GM19395 (cell line): ENCODE measurements around the gene GSKIP.

Experiments
- ATAC-seq: cut with Tn5 transposase; IDR thresholded peaks from one replicate; pipeline ENCODE4 v1.9.1; 2021; ENCODE audit warnings: mild to moderate bottlenecking, moderate library complexity; ENCODE audit not compliant: unreplicated experiment

GSKIP gene

DNA sequence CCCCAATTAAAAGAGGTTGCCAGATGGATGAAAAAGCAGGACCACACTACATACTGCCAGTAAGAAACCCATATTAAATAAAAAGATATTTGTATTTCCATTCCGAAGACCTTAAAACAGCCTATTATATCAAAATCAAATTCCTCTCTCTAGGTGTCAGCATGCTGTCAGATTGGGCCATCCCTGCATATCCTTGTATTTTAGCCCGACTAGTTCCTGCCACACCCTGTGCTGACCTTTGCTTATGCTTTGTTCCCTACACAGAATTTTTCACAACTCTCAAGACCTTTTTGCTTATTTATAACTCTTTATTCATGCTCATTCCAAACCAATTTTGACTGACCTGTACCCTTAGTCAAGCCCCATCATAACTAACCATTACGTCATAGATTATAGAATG is 12.8 kb downstream of the GSKIP start:
- ATAC-seq = no peak

DNA sequence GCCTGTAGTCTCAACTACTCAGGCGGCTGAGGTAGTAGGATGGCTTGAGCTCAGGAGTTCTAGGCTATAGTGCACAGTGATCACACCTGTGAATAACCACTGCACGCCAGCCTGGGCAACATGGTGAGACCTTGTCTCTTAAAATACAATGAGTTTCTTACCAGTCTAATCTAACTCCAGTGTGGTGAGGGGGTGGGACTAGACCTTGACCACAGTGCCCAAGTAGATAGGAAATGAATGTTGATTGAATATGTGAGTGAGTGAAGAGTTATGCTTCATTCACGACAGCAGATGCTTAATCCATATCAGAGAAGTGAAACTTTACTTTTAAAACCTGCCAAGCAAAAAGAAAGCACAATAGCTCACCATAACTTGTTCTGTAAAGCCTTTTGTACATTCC is 17.4 kb downstream of the GSKIP start:
- ATAC-seq = peak; percentile 85

DNA sequence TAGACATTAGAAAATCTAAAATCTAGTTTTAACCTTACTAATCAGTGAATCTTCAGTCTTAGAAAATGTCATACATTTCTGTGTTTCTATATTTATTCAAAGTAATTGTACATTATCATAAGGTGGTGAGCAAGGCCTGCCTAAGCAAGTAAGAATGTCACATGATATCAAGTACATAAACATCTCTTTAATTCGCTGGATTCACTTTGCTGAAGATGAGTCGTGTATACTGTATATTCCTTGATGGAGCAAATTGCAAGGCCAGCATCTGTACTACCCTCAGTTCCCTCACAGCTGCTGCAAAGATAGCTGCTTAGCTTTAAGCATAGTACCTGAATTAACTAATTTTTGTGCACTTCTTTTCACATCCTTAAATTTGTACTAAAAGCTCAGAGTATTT is 20.1 kb downstream of the GSKIP start:
- ATAC-seq = no peak

DNA sequence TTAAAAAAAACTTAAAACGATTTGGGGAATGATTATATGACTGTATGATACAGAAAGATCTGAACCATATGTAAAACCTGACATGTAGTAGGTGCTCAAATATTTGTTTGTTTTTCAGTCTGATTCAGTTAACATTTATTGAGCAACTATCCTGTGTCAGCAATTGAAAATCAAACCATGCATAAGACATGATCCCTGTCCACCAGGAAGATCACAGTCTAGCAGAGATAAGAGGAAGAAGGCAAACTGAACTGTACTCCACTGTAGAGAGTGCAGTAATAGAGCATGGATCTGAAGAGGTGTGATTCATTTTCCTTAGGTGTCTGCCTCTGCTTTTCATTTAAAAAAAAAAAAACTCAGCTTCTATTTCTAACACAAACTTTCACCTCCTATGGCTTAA is 20.7 kb downstream of the GSKIP start:
- ATAC-seq = no peak

DNA sequence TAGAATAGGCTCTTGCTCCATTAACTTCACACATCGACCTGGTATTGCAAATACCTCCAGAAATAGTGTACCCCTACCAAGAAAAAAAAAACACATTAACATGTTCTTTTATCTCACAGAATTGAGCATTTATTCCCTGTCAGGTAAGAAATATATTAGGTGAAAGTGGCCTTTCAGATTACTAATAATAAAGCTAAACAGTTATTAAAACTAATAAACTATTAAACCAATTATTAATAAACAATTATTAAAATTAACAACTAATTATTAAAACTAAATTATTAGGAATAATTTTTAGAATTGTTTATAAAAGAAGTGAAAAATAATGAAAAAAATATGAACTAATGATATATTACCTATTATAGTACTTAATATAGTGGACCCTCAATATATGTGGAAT is 21.4 kb downstream of the GSKIP start:
- no peak for ATAC-seq

DNA sequence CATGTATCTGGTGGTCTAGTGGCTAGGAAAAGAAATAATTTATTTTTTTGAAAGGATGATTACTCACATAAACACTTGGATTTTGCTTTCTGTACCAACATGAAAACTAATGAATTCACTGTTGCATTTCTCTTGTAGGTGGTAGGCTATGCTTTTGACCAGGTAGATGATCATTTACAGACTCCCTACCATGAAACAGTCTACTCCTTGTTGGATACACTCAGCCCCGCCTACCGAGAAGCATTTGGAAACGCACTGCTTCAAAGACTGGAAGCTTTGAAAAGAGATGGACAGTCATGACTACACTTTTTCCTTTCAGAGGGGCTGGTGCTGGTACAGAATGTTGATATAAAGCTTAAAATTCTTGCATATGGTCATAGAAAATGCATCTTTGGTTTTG is 22.1 kb downstream of the GSKIP start:
- no peak for ATAC-seq

DNA sequence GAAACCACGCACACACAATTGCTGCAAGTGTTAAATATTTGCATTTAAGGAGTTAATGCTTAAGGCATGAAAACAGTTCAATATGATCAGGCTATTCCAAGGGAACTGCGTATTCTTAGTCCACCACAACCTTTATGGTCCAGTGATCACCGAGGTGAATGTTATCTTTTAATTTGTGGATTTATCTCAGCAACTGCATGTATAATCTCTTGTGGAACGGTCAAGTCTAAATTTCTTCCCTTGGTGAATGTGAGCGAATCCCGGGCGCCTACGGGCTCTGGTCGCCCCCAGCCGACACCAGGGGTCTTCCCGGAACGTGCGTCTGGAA is 27.6 kb downstream of the GSKIP start:
- ATAC-seq = no peak

DNA sequence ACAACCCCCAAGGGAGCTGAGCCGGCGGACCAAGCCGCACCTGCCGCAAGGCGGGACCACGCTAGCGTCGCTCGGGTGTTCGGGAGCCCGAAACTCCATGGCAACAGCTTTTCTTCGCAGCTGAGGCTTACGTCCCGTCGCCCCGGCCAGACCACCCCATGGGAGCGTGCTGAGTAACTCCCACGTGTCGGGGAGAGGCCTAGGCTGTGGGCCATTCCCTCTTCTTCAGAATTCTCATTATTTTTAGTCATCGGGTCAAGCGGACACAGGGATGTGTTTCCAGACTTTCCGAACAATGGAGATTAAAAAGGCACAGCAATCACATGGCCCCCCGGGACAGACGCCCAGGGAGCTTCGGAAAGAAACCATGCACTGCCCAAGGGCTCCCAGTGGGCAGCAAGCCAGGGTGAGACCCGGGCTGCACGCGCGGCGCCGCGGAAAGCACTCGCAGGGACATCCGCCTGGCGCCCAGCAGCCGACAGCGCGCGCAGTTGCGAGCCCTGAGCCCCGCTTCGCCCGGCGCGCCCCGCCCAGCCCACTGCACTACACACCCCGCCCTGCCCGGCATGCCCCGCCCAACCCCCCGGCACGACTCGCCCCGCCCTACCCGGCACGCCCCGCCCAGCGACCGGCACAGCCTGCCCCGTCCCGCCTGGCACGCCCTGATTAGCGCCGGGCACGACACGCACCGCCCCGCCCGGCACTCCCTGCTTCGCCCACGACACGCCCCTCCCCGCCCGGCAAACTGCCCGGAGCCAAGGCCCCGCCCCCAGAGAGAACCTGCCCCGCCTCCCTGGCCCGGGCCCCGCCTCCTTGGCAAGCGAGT is 28.2 kb downstream of the GSKIP start:
- ATAC-seq = peak; percentile 84

DNA sequence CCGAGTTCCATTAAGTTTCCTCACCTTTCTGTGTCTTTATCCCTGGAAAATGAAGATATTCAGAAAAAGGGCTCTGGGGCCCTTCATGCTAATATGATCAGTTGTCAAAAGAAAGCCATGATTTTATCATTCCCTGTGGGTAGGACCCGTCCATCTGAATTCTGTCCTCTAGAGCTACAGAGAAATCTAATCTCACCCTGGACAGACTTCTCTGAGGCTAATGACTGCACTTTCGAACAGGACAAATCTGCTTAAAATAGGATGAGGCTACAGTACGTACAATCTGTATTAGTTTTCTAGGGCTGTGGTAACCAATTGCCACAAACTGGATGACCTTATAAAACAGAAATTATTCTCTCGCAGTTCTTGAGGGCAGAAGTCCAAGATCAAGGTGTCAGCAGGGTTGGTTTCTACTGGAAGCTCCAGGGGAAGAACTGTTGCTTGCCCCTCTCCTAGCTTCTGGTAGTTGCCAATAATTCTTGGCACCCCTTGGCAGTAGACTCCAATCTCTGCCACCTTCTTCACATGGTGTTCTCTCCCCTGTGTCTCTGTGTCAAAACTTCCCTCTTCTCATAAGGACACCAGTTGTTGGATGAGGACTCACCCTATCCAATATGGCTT is 29.9 kb downstream of the GSKIP start:
- ATAC-seq = no peak

DNA sequence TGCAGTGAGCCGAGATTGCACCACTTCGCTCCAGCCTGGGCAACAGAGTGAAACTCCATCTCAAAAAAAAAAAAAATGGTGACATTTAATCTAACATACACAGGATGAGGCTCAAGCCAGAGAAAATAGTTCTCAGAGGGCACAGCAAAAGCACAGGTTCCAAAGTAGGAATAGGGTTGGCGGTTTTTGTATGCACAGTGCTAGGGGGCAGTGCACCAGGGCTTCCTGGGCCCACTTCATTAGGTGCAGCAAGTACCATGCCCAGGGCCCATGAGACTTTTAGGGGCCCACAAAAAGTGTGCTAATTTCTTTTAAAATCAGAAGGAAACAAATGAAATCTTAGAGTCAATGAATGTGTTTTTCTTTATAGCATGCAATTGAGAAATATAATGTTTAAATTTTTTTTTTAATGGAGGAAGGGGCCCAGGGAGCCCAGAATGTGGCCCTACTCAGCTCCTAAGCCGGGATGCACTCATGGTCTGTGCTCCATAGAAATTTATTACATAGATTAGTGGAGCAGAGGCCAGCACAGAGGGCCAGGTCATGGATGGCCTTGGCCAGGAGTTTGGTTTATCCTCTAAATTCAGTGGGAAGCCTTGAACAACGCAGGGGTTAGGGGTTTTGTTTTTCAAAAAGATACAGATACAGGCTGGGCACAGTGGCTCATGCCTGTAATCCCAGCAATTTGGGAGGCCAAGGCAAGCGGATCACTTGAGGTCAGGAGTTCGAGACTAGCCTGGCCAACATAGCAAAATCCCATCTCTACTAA is 30.9 kb downstream of the GSKIP start:
- ATAC-seq = no peak

DNA sequence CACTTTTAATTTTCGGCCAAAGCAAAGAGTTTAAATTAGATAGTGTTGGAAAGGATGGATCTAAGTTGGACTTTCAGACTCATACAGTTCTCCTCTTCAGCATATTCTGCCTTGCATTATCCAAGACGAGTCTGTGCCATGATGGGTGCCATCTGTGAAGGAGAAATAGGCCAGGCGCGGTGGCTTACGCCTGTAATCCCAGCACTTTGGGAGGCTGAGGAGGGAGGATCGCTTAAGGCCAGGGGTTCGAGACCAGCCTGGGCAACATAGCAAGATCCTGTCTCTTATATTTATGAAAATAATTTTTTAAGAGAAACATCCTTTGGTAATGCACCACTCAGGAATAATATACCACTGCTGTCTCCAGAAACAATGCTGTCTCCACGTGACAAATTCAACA is 35.1 kb downstream of the GSKIP start:
- ATAC-seq = no peak

DNA sequence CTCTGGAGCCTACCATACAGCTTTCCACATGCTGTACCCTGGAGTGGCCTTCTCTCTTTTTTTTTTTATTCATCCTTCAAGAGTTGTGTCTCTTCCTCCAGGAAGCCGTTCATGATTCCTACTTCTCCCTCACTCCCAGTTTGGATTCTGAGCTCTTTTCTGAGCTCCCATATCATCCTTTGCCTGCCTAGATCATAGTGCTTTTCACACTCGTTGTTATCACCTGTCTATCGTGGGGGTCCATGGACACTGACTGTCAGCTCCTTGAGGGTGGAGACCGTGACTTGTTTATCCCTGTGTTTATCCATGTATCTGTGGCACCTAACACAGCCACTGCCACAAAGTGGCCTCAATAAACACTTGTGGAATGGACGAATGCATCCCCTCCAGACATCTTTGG is 35.6 kb downstream of the GSKIP start:
- no peak for ATAC-seq

DNA sequence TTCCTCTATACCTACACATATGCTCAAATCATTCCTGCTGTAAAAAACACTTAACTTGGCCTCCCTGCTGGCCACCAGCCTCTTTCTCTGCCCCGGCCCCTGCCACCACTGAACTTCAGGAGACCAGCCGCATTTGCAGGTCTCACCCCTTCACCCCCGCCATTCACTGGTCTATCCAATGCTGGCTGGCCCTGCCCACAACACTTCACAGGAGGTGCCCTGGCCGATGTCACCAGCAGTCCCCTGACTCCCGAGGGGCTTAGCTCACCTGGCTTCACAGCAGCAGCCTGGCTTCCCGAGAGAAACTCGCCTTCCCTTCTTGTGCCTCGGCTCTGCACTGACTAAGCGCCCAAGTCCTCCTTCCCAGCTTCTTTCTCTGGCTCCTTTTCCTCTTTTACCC is 36.1 kb downstream of the GSKIP start:
- ATAC-seq = no peak

DNA sequence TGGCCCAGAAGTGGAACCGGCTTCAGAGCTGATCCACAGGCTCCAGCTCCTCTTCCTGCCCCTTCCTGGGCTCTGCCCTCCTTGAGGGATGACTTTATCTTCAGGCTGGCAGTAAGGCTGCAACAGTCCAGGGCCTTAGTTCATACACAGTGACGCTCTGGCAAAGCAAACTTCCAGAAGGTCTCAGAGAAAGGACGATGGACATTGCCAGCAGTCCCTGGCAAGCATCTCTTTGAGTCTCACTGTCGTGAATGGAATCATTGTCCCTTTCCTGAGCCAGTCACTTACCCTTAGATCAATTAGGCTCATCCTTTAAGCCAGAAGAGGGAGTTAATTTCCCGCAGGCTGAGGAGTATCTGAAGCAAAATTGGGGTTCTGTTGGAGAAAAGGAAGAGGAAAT is 37.2 kb downstream of the GSKIP start:
- no peak for ATAC-seq

DNA sequence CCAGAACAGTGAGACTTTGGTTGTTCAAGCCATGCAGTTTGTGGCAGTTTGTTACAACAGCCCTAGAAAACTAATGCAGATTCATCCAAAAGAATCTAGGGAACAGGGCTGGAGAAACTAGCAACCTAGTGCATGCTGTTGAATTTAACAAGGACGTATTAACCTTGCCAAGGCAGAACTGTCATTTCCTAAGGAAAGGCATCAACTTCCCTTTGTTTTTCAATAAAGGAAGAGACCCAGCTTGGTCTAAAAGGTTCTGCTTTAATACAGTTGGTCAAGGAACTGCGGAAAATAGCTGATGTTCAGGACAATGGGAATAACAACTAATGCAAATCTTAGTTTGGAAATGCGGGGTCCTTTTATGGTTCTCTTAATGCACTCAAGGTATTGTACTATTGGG is 40.1 kb downstream of the GSKIP start:
- ATAC-seq = no peak

DNA sequence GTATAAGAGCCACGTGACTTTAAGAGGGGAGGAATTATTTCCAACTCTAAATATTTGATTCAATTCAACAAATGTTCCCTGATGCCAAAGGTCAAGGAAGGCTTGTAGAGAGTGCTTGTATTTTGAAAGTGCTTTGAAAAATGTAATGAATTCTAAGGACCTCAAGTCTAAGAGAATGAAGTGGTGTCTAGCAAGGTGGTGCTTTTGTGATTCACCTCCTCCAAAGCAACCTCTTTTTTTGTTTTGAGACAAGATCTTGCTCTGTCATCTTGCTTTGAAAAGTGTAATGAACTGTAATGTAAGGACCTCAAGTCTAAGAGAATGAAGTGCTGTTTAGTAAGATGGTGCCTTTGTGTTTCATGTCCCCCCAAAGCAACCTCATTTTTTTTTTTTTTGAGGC is 42.4 kb downstream of the GSKIP start:
- no peak for ATAC-seq

DNA sequence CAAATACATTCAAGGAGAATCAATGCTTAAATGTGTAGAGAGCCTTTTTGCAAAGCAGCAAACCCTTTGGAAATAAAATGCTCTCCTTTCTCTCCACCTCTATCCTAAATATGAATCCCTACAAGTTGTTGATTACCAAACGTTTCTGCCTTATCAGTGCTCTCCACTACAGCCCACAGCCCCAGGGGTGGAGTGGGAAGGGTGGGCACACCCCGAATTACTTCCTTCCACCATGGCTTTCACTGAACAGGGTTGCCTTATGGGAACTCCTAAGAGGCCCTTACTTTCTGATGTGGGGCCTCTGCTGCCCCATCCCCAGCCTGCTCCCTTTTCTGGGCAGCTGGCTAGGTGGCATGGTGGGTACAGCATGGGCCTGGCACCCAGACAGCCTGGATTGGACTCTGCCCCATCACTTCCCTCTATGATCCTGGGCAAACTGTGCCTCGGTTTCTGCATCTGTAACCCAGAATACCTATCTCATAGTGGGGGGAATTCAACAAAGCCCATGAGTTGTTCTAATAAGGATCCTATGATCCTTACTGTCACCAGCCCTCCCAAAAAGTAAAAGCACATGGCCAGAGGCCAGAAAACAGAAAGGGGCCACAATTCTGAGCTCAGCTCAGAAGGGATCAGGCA is 44.7 kb downstream of the GSKIP start:
- ATAC-seq = no peak

DNA sequence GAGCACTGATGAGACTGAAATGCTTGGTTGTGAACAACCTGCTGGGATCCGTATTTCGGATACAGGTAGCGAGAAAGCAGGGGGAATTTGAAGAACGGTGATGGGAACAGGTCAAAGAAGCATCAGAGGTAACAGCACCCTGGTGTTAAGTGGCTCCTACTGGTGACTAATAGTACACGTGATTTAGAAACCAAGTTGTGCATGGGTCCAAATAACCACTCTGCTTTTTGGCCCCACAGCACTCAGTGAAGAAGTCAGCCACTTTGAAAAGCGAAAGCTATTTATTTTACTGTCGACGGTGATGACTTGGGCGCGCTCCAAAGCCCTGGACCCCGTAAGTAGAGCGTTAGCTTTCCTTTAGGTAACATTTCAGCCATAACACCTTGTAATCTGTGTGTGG is 45.3 kb downstream of the GSKIP start:
- no peak for ATAC-seq

DNA sequence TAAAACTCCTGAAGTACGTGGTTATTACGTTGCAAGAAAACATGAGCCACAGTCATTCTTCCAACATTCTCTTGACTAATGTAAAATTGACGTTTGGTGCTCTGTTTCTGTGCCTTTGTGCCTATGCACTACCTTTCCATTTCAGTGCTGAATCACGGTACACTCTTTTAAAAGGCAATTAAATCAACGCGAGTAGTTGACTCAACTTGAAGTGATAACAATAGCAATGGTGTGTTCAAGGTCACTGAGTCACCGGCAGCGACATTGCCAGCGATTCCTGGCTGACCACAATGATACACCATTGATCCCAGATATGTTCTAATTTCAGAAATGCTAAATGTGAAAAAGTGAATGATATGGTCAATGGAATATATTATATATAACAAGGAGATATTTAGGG is 46.4 kb downstream of the GSKIP start:
- ATAC-seq = no peak

DNA sequence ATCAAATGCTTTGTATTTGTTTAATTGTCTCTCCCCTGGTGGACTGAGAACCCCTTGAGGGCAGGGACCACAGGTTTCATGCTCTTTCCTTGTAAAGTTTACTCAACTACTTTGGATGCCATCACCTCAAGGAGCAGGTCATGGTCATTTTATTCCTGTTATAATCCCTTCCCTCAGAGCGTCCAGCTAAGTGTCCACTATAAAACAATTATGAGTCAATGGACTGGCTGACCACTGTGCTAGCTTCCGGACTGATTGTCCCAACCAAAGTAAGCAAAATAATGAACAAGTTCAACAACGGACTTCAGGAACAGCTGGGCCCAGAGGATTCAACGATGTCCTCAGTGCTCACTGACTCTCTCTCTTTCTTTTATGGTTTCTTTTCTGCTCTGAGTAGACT is 46.8 kb downstream of the GSKIP start:
- ATAC-seq = no peak

DNA sequence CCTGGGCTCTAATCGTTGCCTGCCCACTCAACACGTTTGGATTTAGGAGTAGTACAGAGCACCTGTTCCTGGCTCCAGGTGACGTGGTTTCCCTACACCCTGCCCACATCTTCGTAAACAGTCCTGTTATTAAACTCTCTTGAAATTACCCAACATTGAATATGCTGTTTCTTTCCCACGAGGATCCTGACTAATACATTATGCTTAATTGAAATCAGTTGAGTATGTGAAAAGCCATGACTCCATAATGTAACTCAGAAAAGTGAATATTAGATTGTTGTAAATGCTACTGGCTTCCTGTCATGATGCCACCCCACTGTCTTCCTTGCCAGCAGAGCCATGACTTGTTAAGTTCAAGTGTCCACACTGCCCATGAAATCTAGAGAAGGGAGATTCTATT is 50.2 kb downstream of the GSKIP start:
- no peak for ATAC-seq

DNA sequence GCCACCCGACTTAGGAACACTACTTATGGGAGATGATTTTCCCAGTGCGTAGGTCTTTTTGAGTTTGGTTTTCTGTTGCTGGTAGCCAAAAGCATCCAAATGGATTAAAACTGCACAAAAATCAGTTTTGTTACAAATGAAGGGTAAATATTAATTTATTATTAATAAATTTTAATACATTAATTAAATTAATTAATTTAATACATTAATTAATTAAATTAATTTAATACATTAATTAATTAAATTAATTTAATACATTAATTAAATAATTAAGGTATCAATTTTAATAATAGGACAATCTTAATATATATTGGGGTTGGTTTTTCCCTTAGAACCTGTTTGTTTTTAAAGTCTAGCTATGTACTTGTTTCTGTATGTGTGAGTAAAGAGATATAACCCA is 52.2 kb downstream of the GSKIP start:
- no peak for ATAC-seq
